Measurements from ENCODE around the gene SAGE1.
"Not testable (repeated sequence)": the region's sequence is repeated elsewhere in the genome, so short reads cannot be mapped to it uniquely, and the experiment has no call there.

Gene SAGE1

GRCh38 chrX:135893294-135893817 lies at the start of gene SAGE1, which contains the start of gene CT45A10:
TSS of gene SAGE1 (plus strand) at chrX:135893716. CDS start at chrX:135896243, 2,527 bp downstream.
TSS of gene CT45A10 (minus strand) at chrX:135893444. CDS start at chrX:135885344, 8,100 bp downstream.
- DNase-seq (ENCODE audit: extremely low read depth in 1 of 2, low read depth in 1 of 2), result no peak

- not testable (repeated sequence) for DNase-seq (ENCODE audit: extremely low read depth in 1 of 2, low read depth in 1 of 2)
Observed at GRCh38 chrX:135854438-135854837, 39.1 kb upstream of the SAGE1 start, which contains the start of gene CT45A8. TSS of gene CT45A8 (minus strand) at chrX:135854538. CDS start at chrX:135850783, 3,755 bp downstream.

- not testable (repeated sequence) for DNase-seq (ENCODE audit: extremely low read depth in 1 of 2, low read depth in 1 of 2)
Observed at GRCh38 chrX:135871712-135872111, 21.8 kb upstream of the SAGE1 start, which contains the start of gene CT45A9. TSS of gene CT45A9 (minus strand) at chrX:135871812. CDS start at chrX:135868061, 3,751 bp downstream.

GRCh38 chrX:135882741-135883140 lies 10.8 kb upstream of the SAGE1 start:
- not testable (repeated sequence) for DNase-seq (ENCODE audit: extremely low read depth in 1 of 2, low read depth in 1 of 2)

- DNase-seq (ENCODE audit: extremely low read depth in 1 of 2, low read depth in 1 of 2), result not testable (repeated sequence)
Observed at GRCh38 chrX:135888230-135888629, 5.3 kb upstream of the SAGE1 start.

- DNase-seq (ENCODE audit: extremely low read depth in 1 of 2, low read depth in 1 of 2), result peak; percentile 16 to 17
Observed at GRCh38 chrX:135888976-135889375, 4.5 kb upstream of the SAGE1 start.

GRCh38 chrX:135890087-135890585 lies 3.4 kb upstream of the SAGE1 start:
- DNase-seq (ENCODE audit: extremely low read depth in 1 of 2, low read depth in 1 of 2), result no peak

GRCh38 chrX:135892781-135893180 lies 735 bp upstream of the SAGE1 start:
- DNase-seq (ENCODE audit: extremely low read depth in 1 of 2, low read depth in 1 of 2), result no peak

- DNase-seq (ENCODE audit: extremely low read depth in 1 of 2, low read depth in 1 of 2), result no peak
Observed at GRCh38 chrX:135910251-135910650, 16.7 kb downstream of the SAGE1 start.

- DNase-seq (ENCODE audit: extremely low read depth in 1 of 2, low read depth in 1 of 2), result no peak
Observed at GRCh38 chrX:135914404-135914803, 20.9 kb downstream of the SAGE1 start.

- not testable (repeated sequence) for DNase-seq (ENCODE audit: extremely low read depth in 1 of 2, low read depth in 1 of 2)
Observed at GRCh38 chrX:135920516-135920915, 27.0 kb downstream of the SAGE1 start.

GRCh38 chrX:135923353-135923752 lies 29.8 kb downstream of the SAGE1 start:
- DNase-seq (ENCODE audit: extremely low read depth in 1 of 2, low read depth in 1 of 2), result no peak

GRCh38 chrX:135927897-135928296 lies 34.4 kb downstream of the SAGE1 start:
- DNase-seq (ENCODE audit: extremely low read depth in 1 of 2, low read depth in 1 of 2), result no peak

- peak in 1 of 2 donors; percentile 4 for DNase-seq (ENCODE audit: extremely low read depth in 1 of 2, low read depth in 1 of 2)
Observed at GRCh38 chrX:135931644-135932487, 38.4 kb downstream of the SAGE1 start.

- DNase-seq (ENCODE audit: extremely low read depth in 1 of 2, low read depth in 1 of 2), result no peak
Observed at GRCh38 chrX:135944486-135944885, 51.0 kb downstream of the SAGE1 start.

- no peak for DNase-seq (ENCODE audit: extremely low read depth in 1 of 2, low read depth in 1 of 2)
Observed at GRCh38 chrX:135951291-135951690, 57.8 kb downstream of the SAGE1 start.

All from stimulated activated CD8-positive, alpha-beta memory T cell treated with anti-CD3 and anti-CD28 coated beads, Interleukin-7, amount 100 ng/mL, for 48 hours (primary cell).